Lower leg skin (tissue), 3 donors: ENCODE results near the gene WSCD2.

Source experiments
- CTCF ChIP-seq, 3 donors: fragments of 450-650 bp; IDR thresholded peaks; one replicate each; pipeline ENCODE4 v1.5.1; 2016; ENCODE audit warnings: antibody characterized with exemption in 3 of 3, mild to moderate bottlenecking in 3 of 3, moderate library complexity in 2 of 3
- POLR2A ChIP-seq, 2 donors: fragments of 450-650 bp; IDR thresholded peaks; one replicate each; pipeline ENCODE4 v1.6.1; 2016 to 2017; ENCODE audit warnings: antibody characterized with exemption in 2 of 2, mild to moderate bottlenecking in 1 of 2, moderate library complexity in 1 of 2

GRCh38 chr12:108248011-108248410, 118.9 kb downstream of the WSCD2 start:
- TF ChIP-seq CTCF (IDR thresholded peaks at IDR 0.05) (no peak), POLR2A (IDR thresholded peaks at IDR 0.05) (no peak)
